DND-41 (cell line): ENCODE results near the gene APC.

Experiments used
- EZH2 ChIP-seq: IDR thresholded peaks from 3 replicates; pipeline ENCODE4 v1.6.1; 2012; ENCODE audit warnings: borderline replicate concordance, low read depth, mild to moderate bottlenecking, moderate library complexity, low read length, inconsistent platforms; ENCODE audit not compliant: severe bottlenecking
- TF ChIP-seq, protein P1 (sequence below): IDR thresholded peaks from 2 replicates; pipeline ENCODE4 v1.5.1; 2012; ENCODE audit warnings: borderline replicate concordance, low read length, moderate library complexity, mild to moderate bottlenecking; ENCODE audit not compliant: poor library complexity, severe bottlenecking; ENCODE audit errors: extremely low read depth

DNA sequence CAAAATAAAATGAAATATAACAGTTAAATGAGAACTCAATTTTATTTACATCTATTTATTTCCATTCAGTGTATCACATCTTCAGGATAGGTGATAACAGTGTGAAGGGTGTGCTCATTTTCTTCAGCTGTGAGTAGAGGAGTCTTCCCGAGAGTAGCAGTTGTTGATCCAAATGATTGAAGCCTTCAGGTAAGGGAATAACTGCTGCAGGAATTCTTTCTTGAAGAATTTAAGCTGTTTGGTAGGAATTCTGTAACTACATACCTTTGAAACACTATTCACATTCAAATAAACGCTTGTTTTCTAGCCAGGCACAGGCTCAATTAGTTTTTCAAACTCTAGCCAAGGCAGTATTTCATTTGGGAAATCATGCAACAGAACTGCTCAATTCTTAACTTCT is 138.7 kb downstream of the APC start:
- TF ChIP-seq, protein P1, sequence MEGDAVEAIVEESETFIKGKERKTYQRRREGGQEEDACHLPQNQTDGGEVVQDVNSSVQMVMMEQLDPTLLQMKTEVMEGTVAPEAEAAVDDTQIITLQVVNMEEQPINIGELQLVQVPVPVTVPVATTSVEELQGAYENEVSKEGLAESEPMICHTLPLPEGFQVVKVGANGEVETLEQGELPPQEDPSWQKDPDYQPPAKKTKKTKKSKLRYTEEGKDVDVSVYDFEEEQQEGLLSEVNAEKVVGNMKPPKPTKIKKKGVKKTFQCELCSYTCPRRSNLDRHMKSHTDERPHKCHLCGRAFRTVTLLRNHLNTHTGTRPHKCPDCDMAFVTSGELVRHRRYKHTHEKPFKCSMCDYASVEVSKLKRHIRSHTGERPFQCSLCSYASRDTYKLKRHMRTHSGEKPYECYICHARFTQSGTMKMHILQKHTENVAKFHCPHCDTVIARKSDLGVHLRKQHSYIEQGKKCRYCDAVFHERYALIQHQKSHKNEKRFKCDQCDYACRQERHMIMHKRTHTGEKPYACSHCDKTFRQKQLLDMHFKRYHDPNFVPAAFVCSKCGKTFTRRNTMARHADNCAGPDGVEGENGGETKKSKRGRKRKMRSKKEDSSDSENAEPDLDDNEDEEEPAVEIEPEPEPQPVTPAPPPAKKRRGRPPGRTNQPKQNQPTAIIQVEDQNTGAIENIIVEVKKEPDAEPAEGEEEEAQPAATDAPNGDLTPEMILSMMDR: no peak
- no peak for TF ChIP-seq EZH2
